VCaP (cell line): Measurements from ENCODE around the gene CREM.

Source experiments
- H3K27ac ChIP-seq: fragments of 450-650 bp; 2 replicates; pipeline ENCODE4 v1.5.1; 2017
- CTCF ChIP-seq: fragments of 450-650 bp; conservative IDR thresholded peaks from 2 replicates; pipeline ENCODE4 v1.5.1; 2017; ENCODE audit warnings: mild to moderate bottlenecking, moderate library complexity

CREM gene

GRCh38 chr10:35194471-35194870 is 67.8 kb downstream of the CREM start:
- TF ChIP-seq CTCF = no peak
- H3K27ac ChIP-seq = no peak overlapping the region

GRCh38 chr10:35194906-35195305 is 68.3 kb downstream of the CREM start:
- H3K27ac ChIP-seq = peak overlapping the region; percentile 60
- no peak for TF ChIP-seq CTCF

- peak; percentile 87 for TF ChIP-seq CTCF
- H3K27ac ChIP-seq = peak overlapping the region; percentile 60
Observed at GRCh38 chr10:35195361-35196306, 69.0 kb downstream of the CREM start.

GRCh38 chr10:35200487-35200886 is 73.8 kb downstream of the CREM start:
- TF ChIP-seq CTCF = no peak
- H3K27ac ChIP-seq = no peak overlapping the region

- TF ChIP-seq CTCF = no peak
- no peak overlapping the region for H3K27ac ChIP-seq
Observed at GRCh38 chr10:35201234-35201633, 74.6 kb downstream of the CREM start.

- H3K27ac ChIP-seq = no peak overlapping the region
- TF ChIP-seq CTCF = no peak
Observed at GRCh38 chr10:35202050-35202449, 75.4 kb downstream of the CREM start.

- TF ChIP-seq CTCF = no peak
- H3K27ac ChIP-seq = no peak overlapping the region
Observed at GRCh38 chr10:35203745-35204144, 77.1 kb downstream of the CREM start.
